Endodermal cell (in vitro differentiated cells): ENCODE data around the gene USP6NL. TPM values are rescaled to one million over a fixed set of nuclear protein-coding genes. Genes with fewer than 3 reads are reported as not detected.

Experiments
- DNase-seq: peaks from one replicate; pipeline ENCODE4 v3.0.0-alpha.2; 2017
- H3K27ac ChIP-seq: 2 replicates; pipeline ENCODE4 v1.5.1; 2013; ENCODE audit warnings: mild to moderate bottlenecking, low read depth, low read length, moderate library complexity
- H3K27me3 ChIP-seq: 2 replicates; pipeline ENCODE4 v1.6.1; 2013; ENCODE audit warnings: mild to moderate bottlenecking, low read length, moderate library complexity; ENCODE audit not compliant: insufficient read depth, control insufficient read depth, poor library complexity, severe bottlenecking
- H3K36me3 ChIP-seq: 2 replicates; pipeline ENCODE4 v1.7.0; 2013; ENCODE audit warnings: mild to moderate bottlenecking, low read length, moderate library complexity; ENCODE audit not compliant: control insufficient read depth, insufficient read depth
- H3K4me1 ChIP-seq: one replicate; pipeline ENCODE4 v1.7.0; 2013; ENCODE audit warnings: low read length; ENCODE audit not compliant: control insufficient read depth, insufficient read depth
- H3K4me3 ChIP-seq: 2 replicates; pipeline ENCODE4 v1.5.1; 2013; ENCODE audit warnings: mild to moderate bottlenecking, low read length, moderate library complexity
- H3K9ac ChIP-seq: 2 replicates; pipeline ENCODE4 v1.6.1; 2013; ENCODE audit warnings: mild to moderate bottlenecking, low read length, moderate library complexity; ENCODE audit not compliant: poor library complexity, severe bottlenecking; ENCODE audit errors: extremely low read depth
- H3K9me3 ChIP-seq: 2 replicates; pipeline ENCODE4 v1.6.1; 2013; ENCODE audit warnings: mild to moderate bottlenecking, low read length, moderate library complexity; ENCODE audit not compliant: control insufficient read depth
- H3K27ac Mint-ChIP-seq: 2 replicates; pipeline ENCODE4 v1.8.0; 2020; ENCODE audit warnings: mixed read lengths
- H3K27me3 Mint-ChIP-seq: 2 replicates; pipeline ENCODE4 v1.8.0; 2021; ENCODE audit warnings: mild to moderate bottlenecking, mixed read lengths; ENCODE audit not compliant: insufficient read depth
- H3K36me3 Mint-ChIP-seq: 2 replicates; pipeline ENCODE4 v1.8.0; 2020; ENCODE audit warnings: low read depth, mixed read lengths
- H3K4me1 Mint-ChIP-seq: 2 replicates; pipeline ENCODE4 v1.8.0; 2020; ENCODE audit warnings: mixed read lengths
- H3K4me3 Mint-ChIP-seq: 2 replicates; pipeline ENCODE4 v1.8.0; 2020; ENCODE audit warnings: mild to moderate bottlenecking, moderate library complexity, mixed read lengths
- H3K9me3 Mint-ChIP-seq: 2 replicates; pipeline ENCODE4 v1.8.0; 2020; ENCODE audit warnings: mild to moderate bottlenecking, mixed read lengths
- CTCF ChIP-seq: fragments of 200-600 bp; sonication (generic); conservative IDR thresholded peaks from 2 replicates; pipeline ENCODE4 v1.5.0; 2021; ENCODE audit warnings: antibody characterized with exemption, mild to moderate bottlenecking
- WGBS, 2 experiments: methylation state at CpG; one replicate each; pipeline versions ENCODE4 v1.1.5 to v1.1.7; 2013; ENCODE audit warnings: missing lambda C conversion rate in 2 of 2, mixed read lengths in 1 of 2; ENCODE audit not compliant: insufficient coverage in 1 of 2, insufficient read length in 1 of 2; 5-methylcytosine and 5-hydroxymethylcytosine counted together
- total RNA-seq, 2 donors: library from RNA; stranded (reverse); fragmentation: NEBNext Ultra II Directional in 1 of 2; extraction: Animal tissue kit (Norgen Biotek cat#: 25700) in 1 of 2; gene quantifications; 2 replicates in 1 of 2; 3 replicates in 1 of 2; pipeline ENCODE4 v1.2.1, GENCODE V29; 2021

Gene USP6NL
- total RNA-seq, 2 donors from 2014 or later: 20.6 to 22.9 TPM

DNA sequence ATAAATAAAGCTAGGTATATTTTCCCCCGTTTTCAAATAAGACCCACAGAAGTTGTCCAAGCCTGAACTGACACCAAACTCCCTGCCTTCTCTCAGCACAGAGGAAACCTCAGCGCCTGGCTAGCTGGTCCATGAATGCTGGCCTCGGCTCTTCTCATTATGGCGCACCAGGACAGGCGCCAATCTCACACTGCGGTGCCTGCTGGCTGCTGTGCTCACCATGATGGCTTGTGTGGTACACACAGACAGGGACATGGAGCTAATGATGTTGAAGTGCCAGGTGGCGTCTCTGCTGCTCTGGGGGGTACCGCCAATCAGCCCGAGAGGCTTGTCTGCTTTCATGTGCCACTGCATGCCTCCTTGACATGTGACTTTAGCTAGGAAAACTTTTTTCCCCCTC, 43.2 kb upstream of the USP6NL start:
- H3K4me3 Mint-ChIP-seq: no peak overlapping the region
- no peaks in the 10 kb centered on the region for H3K27me3 ChIP-seq
- no peaks in the 10 kb centered on the region for H3K4me1 Mint-ChIP-seq
- no peak overlapping the region for H3K27ac ChIP-seq
- H3K4me3 ChIP-seq: no peak overlapping the region
- peaks cover 9% of the 10 kb centered on the region for H3K27me3 Mint-ChIP-seq
- H3K9me3 ChIP-seq: no peaks in the 10 kb centered on the region
- 88 to 96% methylated on average over 7 to 9 of the region's 9 CpGs for WGBS, 2 experiments
- H3K9ac ChIP-seq: no peak overlapping the region
- no peak for TF ChIP-seq CTCF
- no peaks in the 10 kb centered on the region for H3K36me3 ChIP-seq
- no peaks in the 10 kb centered on the region for H3K9me3 Mint-ChIP-seq
- H3K4me1 ChIP-seq: no peaks in the 10 kb centered on the region
- no peak overlapping the region for H3K27ac Mint-ChIP-seq
- H3K36me3 Mint-ChIP-seq: no peaks in the 10 kb centered on the region
- no peak for DNase-seq

DNA sequence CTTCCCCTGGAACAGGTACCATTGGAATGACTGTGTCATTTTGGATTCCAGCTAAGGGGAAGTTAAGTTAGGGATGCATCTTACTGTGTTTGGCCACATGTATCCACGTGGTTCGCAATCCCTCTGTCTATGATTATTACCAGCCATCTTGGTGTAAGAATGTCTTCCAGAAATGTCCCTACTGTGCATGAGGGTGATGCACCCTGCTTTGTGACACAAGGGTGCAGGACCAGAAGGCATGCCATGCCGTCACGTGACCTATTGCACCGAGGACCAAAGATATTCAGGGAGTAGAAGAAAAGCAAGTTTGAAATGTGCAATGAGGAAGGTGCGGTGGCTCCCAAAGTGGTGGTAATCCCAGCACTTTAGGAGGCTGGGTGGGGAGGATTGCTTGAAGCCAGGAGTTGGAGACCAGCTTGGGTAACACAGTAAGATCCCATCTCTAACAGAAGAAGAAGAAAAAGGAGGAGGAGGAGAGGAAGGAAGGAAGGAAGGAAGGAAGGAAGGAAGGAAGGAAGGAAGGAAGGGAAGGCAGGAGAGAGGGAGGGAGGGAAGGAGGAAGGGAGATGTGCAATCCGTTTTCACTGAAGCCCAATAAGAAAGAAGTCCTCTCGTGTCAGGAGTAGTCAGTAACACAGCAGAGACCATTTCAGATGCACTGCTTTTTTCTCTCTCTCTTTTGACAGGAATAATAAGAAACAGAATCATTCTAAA, 42.5 kb upstream of the USP6NL start:
- H3K27ac ChIP-seq: no peak overlapping the region
- Mint-ChIP-seq H3K36me3 (no peaks in the 10 kb centered on the region), H3K4me1 (no peaks in the 10 kb centered on the region), H3K4me3 (no peak overlapping the region), H3K27ac (no peak overlapping the region), H3K9me3 (no peaks in the 10 kb centered on the region), H3K27me3 (peaks cover 9% of the 10 kb centered on the region)
- H3K36me3 ChIP-seq: no peaks in the 10 kb centered on the region
- H3K4me1 ChIP-seq: no peaks in the 10 kb centered on the region
- TF ChIP-seq CTCF: no peak
- 86% methylated on average over 8 of the region's 8 CpGs for WGBS, 2 experiments
- H3K4me3 ChIP-seq: no peak overlapping the region
- no peaks in the 10 kb centered on the region for H3K27me3 ChIP-seq
- H3K9me3 ChIP-seq: no peaks in the 10 kb centered on the region
- H3K9ac ChIP-seq: no peak overlapping the region
- no peak for DNase-seq

DNA sequence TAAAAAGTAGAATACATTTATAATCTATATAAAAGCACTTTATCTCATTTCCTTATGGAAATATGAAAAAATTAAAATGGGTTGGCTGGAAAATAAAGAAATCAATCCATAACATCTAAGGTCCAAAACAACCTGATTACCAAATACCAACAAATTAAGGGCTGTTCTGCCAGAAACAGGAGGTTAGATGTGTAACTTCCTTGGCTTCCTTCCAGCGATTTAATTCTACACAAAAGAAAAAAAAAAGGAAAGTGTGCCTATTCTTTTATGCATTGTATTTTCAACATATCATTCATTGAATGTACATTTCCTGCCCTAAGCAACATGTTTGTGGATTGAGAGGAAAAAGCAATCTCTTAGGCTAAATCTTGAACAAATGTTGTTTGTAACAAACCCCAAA, 36.2 kb upstream of the USP6NL start:
- H3K36me3 ChIP-seq: no peaks in the 10 kb centered on the region
- Mint-ChIP-seq H3K4me3 (no peak overlapping the region), H3K36me3 (no peaks in the 10 kb centered on the region), H3K27ac (no peak overlapping the region), H3K27me3 (no peaks in the 10 kb centered on the region), H3K9me3 (no peaks in the 10 kb centered on the region), H3K4me1 (peaks cover 6% of the 10 kb centered on the region)
- TF ChIP-seq CTCF: no peak
- 100% methylated on average over 1 of the region's 1 CpG; no CpG with 5 or more reads in 1 of the 2 experiments for WGBS, 2 experiments
- H3K27me3 ChIP-seq: no peaks in the 10 kb centered on the region
- no peak overlapping the region for H3K27ac ChIP-seq
- no peaks in the 10 kb centered on the region for H3K9me3 ChIP-seq
- DNase-seq: no peak
- no peak overlapping the region for H3K4me3 ChIP-seq
- no peak overlapping the region for H3K9ac ChIP-seq
- no peaks in the 10 kb centered on the region for H3K4me1 ChIP-seq
